Hepatocyte (in vitro differentiated cells): ENCODE data around the gene SPEG.

ENCODE experiments used
- EZH2 ChIP-seq: fragments of 200-600 bp; sonication (generic); IDR thresholded peaks from 2 replicates; pipeline ENCODE4 v1.6.1; 2016; ENCODE audit warnings: antibody characterized with exemption, mild to moderate bottlenecking, borderline replicate concordance
- TF ChIP-seq, protein P1 (sequence below): fragments of 200-600 bp; sonication (generic); IDR thresholded peaks from 2 replicates; pipeline ENCODE4 v1.5.1; 2016; ENCODE audit warnings: antibody characterized with exemption, mild to moderate bottlenecking; ENCODE audit not compliant: poor library complexity

DNA sequence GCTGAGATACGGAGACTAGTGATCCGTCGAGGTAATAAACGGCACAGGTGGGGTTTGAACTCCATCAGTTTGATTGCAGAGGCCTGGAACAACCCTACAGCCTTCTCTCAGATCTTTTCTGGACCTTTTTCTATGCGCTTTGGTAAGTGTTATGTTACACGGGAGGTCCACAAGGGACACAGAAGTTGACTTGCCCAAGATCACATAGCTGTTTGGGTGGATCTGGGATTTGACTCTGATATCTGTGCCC, 45.8 kb upstream of the SPEG start:
- TF ChIP-seq, protein P1, sequence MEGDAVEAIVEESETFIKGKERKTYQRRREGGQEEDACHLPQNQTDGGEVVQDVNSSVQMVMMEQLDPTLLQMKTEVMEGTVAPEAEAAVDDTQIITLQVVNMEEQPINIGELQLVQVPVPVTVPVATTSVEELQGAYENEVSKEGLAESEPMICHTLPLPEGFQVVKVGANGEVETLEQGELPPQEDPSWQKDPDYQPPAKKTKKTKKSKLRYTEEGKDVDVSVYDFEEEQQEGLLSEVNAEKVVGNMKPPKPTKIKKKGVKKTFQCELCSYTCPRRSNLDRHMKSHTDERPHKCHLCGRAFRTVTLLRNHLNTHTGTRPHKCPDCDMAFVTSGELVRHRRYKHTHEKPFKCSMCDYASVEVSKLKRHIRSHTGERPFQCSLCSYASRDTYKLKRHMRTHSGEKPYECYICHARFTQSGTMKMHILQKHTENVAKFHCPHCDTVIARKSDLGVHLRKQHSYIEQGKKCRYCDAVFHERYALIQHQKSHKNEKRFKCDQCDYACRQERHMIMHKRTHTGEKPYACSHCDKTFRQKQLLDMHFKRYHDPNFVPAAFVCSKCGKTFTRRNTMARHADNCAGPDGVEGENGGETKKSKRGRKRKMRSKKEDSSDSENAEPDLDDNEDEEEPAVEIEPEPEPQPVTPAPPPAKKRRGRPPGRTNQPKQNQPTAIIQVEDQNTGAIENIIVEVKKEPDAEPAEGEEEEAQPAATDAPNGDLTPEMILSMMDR: no peak
- TF ChIP-seq EZH2: no peak
